CD4-positive, alpha-beta memory T cell (primary cell): ENCODE data around the gene MYO1C. TPM values are rescaled to one million over a fixed set of nuclear protein-coding genes. Genes with fewer than 3 reads are reported as not detected.

Experiments used
- CTCF ChIA-PET: fragments of 350-600 bp; sonication (Branson Sonifier 250); formaldehyde crosslinking; loops from one replicate; lab custom pipeline; 2021; ENCODE audit warnings: inconsistent platforms; ENCODE audit not compliant: partially characterized antibody; lab: Charles Lee
- POLR2A ChIA-PET: fragments of 350-600 bp; sonication (Branson Sonifier 250); formaldehyde crosslinking; loops from one replicate; lab custom pipeline; 2021; ENCODE audit not compliant: partially characterized antibody; lab: Charles Lee
- DNase-seq, 5 donors: peaks; one replicate each; pipeline versions ENCODE4 v3.0.0 to v3.0.0-alpha.2; 2020 to 2022; ENCODE audit warnings: mixed read lengths in 1 of 5
- H3K27ac ChIP-seq: one replicate; pipeline ENCODE4 v1.7.0; 2013; ENCODE audit warnings: low read depth, low read length
- H3K27me3 ChIP-seq: 2 replicates; pipeline ENCODE4 v1.7.0; 2013; ENCODE audit warnings: mild to moderate bottlenecking, low read length, moderate library complexity; ENCODE audit not compliant: insufficient read depth
- H3K36me3 ChIP-seq: 2 replicates; pipeline ENCODE4 v1.7.0; 2013; ENCODE audit warnings: mild to moderate bottlenecking, low read length, moderate library complexity; ENCODE audit not compliant: insufficient read depth
- H3K4me1 ChIP-seq: 2 replicates; pipeline ENCODE4 v1.7.0; 2013; ENCODE audit warnings: mild to moderate bottlenecking, low read length, moderate library complexity; ENCODE audit not compliant: insufficient read depth
- H3K4me3 ChIP-seq, 2 donors: one replicate each; pipeline ENCODE4 v1.7.0; 2013; ENCODE audit warnings: low read length in 2 of 2, mild to moderate bottlenecking in 1 of 2
- H3K9me3 ChIP-seq, 2 donors: one replicate each; pipeline ENCODE4 v1.7.0; 2013; ENCODE audit warnings: low read length in 2 of 2, control low read depth in 1 of 2; ENCODE audit not compliant: control insufficient read depth in 1 of 2
- H3K27ac Mint-ChIP-seq, 7 donors: one replicate each; pipeline ENCODE4 v1.8.0; 2020 to 2021; ENCODE audit warnings: mixed read lengths in 7 of 7, mild to moderate bottlenecking in 6 of 7, inconsistent platforms in 3 of 7, moderate library complexity in 3 of 7
- H3K27me3 Mint-ChIP-seq, 2 donors: one replicate each; pipeline ENCODE4 v1.8.0; 2020 to 2021; ENCODE audit warnings: mixed read lengths in 2 of 2
- H3K36me3 Mint-ChIP-seq, 2 donors: one replicate each; pipeline ENCODE4 v1.8.0; 2020 to 2021; ENCODE audit warnings: mixed read lengths in 2 of 2, inconsistent platforms in 1 of 2, mild to moderate bottlenecking in 1 of 2
- H3K4me1 Mint-ChIP-seq, 4 donors: one replicate each; pipeline ENCODE4 v1.8.0; 2020 to 2021; ENCODE audit warnings: mixed read lengths in 4 of 4, mild to moderate bottlenecking in 1 of 4
- H3K4me3 Mint-ChIP-seq, 8 donors: one replicate each; pipeline ENCODE4 v1.8.0; 2020 to 2021; ENCODE audit warnings: mixed read lengths in 8 of 8, mild to moderate bottlenecking in 7 of 8, moderate library complexity in 6 of 8, inconsistent platforms in 3 of 8
- H3K9me3 Mint-ChIP-seq, 8 donors: one replicate each; pipeline ENCODE4 v1.8.0; 2020 to 2021; ENCODE audit warnings: mixed read lengths in 8 of 8, mild to moderate bottlenecking in 5 of 8, inconsistent platforms in 3 of 8, moderate library complexity in 1 of 8
- intact Hi-C: fragments of 100-400 bp; cut with micrococcal nuclease; formaldehyde crosslinking; loops from one replicate; pipeline ENCODE4 v1.15.1; 2023
- polyA plus RNA-seq, 2 donors: library from polyadenylated mRNA; unstranded; fragments of 300-500 nt; fragmentation: Illumina TruSeq; gene quantifications; one replicate each; pipeline ENCODE4 v1.2.3, GENCODE V29; 2021
- total RNA-seq, 2 experiments: library from RNA; stranded (reverse); gene quantifications; one replicate each; pipeline ENCODE4 v1.2.3, GENCODE V29; 2021

The MYO1C gene
- total and polyA plus RNA-seq, 4 experiments from 2014 or later, result 6.3 to 31.1 (median 24.8) TPM

DNA sequence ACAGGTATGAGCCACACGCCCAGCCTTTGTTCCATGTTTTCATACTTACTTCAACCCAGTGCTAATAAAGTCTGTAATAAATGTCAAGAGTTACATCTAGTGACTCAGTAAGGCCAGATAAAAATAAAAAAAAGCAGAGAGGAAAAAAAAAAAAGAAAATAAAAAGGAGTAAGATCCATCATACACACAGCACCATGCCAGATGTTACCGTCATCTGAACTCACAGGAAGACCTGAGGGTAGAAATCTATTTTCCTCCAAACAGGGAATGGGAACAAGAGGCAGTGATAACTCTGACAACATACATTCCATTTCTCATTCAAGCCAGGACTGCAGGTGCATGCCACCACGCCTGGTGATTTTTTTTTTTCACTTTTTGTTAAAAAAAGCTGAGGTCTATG lies 57.2 kb downstream of the MYO1C start:
- Histone ChIP-seq H3K4me1 (no peaks in the 10 kb centered on the region), H3K27me3 (no peaks in the 10 kb centered on the region), H3K36me3 (peaks cover 20% of the 10 kb centered on the region), H3K9me3 (no peaks in the 10 kb centered on the region), H3K27ac (no peak overlapping the region), H3K4me3 (no peak overlapping the region)
- peak overlapping the region in 2 of 7 donors; percentile 36 to 77 for H3K27ac Mint-ChIP-seq
- H3K4me1 Mint-ChIP-seq, result peaks cover 15 to 51% (median 24%) of the 10 kb centered on the region in 4 donors
- no peaks in the 10 kb centered on the region for H3K27me3 Mint-ChIP-seq
- H3K4me3 Mint-ChIP-seq, result no peak overlapping the region
- intact Hi-C loops, result no loop called here
- no peaks in the 10 kb centered on the region for H3K9me3 Mint-ChIP-seq
- no peak for DNase-seq
- H3K36me3 Mint-ChIP-seq, result peaks cover 29 to 46% of the 10 kb centered on the region in 2 donors
- ChIA-PET POLR2A (no interaction called here), CTCF (no interaction called here)

DNA sequence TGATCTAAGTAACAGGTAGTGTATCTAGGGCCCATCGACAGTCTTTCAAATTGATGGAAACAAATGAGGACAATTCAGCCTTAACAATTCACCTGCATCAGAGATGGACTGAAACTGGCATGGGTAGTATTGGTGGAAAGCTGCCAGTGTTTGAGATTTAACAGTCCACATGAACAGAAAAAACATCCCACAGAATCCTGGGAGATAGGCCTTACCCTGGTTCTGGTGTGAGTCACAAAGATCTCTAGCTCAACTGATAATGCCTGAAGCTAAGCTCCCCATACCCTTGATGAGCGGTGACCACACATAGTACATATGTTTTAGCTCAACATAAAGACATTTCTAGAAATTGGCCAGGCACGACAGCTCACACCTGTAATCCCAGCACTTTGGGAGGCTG lies 58.3 kb downstream of the MYO1C start:
- Histone ChIP-seq H3K9me3 (no peaks in the 10 kb centered on the region), H3K36me3 (peaks cover 20% of the 10 kb centered on the region), H3K4me3 (no peak overlapping the region), H3K4me1 (no peaks in the 10 kb centered on the region), H3K27ac (no peak overlapping the region), H3K27me3 (no peaks in the 10 kb centered on the region)
- H3K4me1 Mint-ChIP-seq, result peaks cover 14 to 47% (median 26%) of the 10 kb centered on the region in 4 donors
- no peak for DNase-seq
- H3K27me3 Mint-ChIP-seq, result no peaks in the 10 kb centered on the region
- H3K9me3 Mint-ChIP-seq, result no peaks in the 10 kb centered on the region
- no peak overlapping the region for H3K27ac Mint-ChIP-seq
- no peak overlapping the region for H3K4me3 Mint-ChIP-seq
- intact Hi-C loops, result no loop called here
- ChIA-PET CTCF (interaction anchor here (1.4 kb wide), 1 partner anchor 69 kb away, joined by 4 read pairs; no protein-coding TSS in a partner anchor), POLR2A (no interaction called here)
- peaks cover 29 to 47% of the 10 kb centered on the region in 2 donors for H3K36me3 Mint-ChIP-seq

DNA sequence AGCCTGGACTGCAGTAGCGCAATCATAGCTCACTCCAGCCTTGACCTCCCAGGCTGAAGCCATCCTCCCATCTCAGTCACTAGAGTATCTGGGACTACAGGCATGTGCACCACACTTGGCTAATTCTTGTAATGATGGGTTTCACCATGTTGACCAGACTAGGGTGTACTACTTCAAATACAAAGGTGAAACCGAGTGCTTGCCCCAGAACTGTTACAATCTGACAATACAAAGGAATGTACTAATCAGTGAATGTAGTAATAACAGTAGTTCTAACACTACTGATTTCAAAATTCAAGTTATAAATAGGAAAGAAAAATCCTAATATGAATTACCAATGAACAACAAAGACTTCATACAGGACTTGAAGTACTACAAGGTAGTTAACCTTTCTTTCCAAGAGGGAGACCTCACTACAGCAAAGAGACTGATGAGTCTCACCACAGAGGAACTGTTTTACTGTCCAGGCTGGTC lies 60.8 kb downstream of the MYO1C start:
- H3K9me3 Mint-ChIP-seq, result no peaks in the 10 kb centered on the region
- no peaks in the 10 kb centered on the region for H3K27me3 Mint-ChIP-seq
- intact Hi-C loops, result no loop called here
- H3K4me1 Mint-ChIP-seq, result peaks cover 12 to 31% (median 19%) of the 10 kb centered on the region in 4 donors
- Histone ChIP-seq H3K36me3 (peaks cover 16% of the 10 kb centered on the region), H3K4me3 (no peak overlapping the region), H3K9me3 (no peaks in the 10 kb centered on the region), H3K27me3 (no peaks in the 10 kb centered on the region), H3K4me1 (no peaks in the 10 kb centered on the region), H3K27ac (no peak overlapping the region)
- DNase-seq, result no peak
- ChIA-PET POLR2A (no interaction called here), CTCF (no interaction called here)
- H3K4me3 Mint-ChIP-seq, result no peak overlapping the region
- H3K27ac Mint-ChIP-seq, result peak overlapping the region in 5 of 7 donors; percentile 3 to 76 (median 46)
- peaks cover 24 to 39% of the 10 kb centered on the region in 2 donors for H3K36me3 Mint-ChIP-seq

DNA sequence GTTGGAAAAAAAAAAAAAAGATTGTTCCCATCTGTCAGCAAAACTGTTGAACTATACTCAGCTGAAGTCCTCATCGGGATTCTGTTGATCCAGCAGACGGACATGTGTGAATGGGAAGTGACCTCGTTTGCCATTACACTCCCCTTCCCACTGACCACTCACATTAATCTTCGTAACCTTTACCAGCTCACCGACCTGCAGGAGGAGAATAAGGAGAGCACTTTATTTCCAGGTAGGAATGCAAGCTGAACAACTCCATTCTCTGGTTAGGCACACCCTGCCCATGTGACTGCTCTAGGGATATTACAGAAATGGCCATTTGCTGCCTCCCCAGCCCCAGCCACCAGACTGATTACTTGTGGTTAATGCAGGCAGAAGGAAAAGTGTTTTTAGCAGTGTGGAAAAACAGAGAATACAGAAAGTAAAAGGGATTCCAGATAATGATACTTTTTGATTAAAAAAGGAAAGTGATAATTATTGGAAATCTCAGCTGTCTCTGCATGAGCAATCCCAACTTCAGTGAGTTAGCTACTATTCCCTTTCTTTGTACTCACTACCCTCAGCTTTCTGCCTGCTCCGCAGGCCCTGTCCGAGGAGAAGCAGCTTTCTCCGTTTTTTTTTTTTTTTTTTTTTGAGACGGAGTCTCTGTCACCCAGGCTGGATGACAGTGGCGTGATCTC lies 68.9 kb downstream of the MYO1C start:
- intact Hi-C loops, result no loop called here
- Mint-ChIP-seq H3K4me1 (peaks cover 0 to 7% (median 0%) of the 10 kb centered on the region in 4 donors), H3K4me3 (no peak overlapping the region), H3K27ac (peak overlapping the region in 2 of 7 donors; percentile 3 to 4), H3K36me3 (peaks cover 14 to 36% of the 10 kb centered on the region in 2 donors), H3K27me3 (no peaks in the 10 kb centered on the region), H3K9me3 (no peaks in the 10 kb centered on the region)
- H3K36me3 ChIP-seq, result peaks cover 19% of the 10 kb centered on the region
- no peak overlapping the region for H3K27ac ChIP-seq
- no peaks in the 10 kb centered on the region for H3K4me1 ChIP-seq
- H3K9me3 ChIP-seq, result no peaks in the 10 kb centered on the region
- H3K27me3 ChIP-seq, result no peaks in the 10 kb centered on the region
- CTCF ChIA-PET, result interaction anchor here (0.6 to 1.2 kb wide), 3 partner anchors 30 to 418 kb away, joined by 3 to 4 read pairs (median 3); no protein-coding TSS in a partner anchor
- no peak overlapping the region for H3K4me3 ChIP-seq
- no peak for DNase-seq
- POLR2A ChIA-PET, result interaction anchor here (0.9 kb wide), 1 partner anchor 92 kb away, joined by 3 read pairs; no protein-coding TSS in a partner anchor

DNA sequence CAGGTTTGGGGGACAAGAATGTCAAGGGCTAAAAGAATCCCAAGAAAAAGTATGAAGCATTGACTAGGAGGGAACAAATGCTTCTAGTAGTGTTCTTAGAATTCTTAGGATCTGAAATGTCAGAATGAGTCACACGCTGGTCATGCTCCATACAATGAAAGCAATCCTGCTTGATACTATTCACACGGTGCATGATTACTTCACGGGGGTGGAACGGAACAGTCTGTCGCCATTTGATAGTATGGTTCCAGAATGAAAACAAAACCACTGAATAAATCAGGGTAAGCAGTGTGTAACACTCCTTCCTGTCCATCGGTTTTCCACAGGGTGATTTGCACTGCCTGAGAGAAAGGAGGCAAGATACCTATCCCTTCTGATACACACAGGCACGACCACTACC lies 69.6 kb downstream of the MYO1C start:
- H3K27ac ChIP-seq, result no peak overlapping the region
- no peaks in the 10 kb centered on the region for H3K9me3 Mint-ChIP-seq
- no peaks in the 10 kb centered on the region for H3K9me3 ChIP-seq
- no peaks in the 10 kb centered on the region for H3K27me3 Mint-ChIP-seq
- H3K27me3 ChIP-seq, result no peaks in the 10 kb centered on the region
- POLR2A ChIA-PET, result no interaction called here
- no peak overlapping the region for H3K4me3 Mint-ChIP-seq
- no peak for DNase-seq
- CTCF ChIA-PET, result interaction anchor here (0.6 kb wide), 1 partner anchor 30 kb away, joined by 3 read pairs; no protein-coding TSS in a partner anchor
- H3K4me3 ChIP-seq, result no peak overlapping the region
- H3K4me1 Mint-ChIP-seq, result peaks cover 0 to 6% (median 0%) of the 10 kb centered on the region in 4 donors
- peak overlapping the region in 2 of 7 donors; percentile 29 to 51 for H3K27ac Mint-ChIP-seq
- intact Hi-C loops, result no loop called here
- peaks cover 16 to 39% of the 10 kb centered on the region in 2 donors for H3K36me3 Mint-ChIP-seq
- no peaks in the 10 kb centered on the region for H3K4me1 ChIP-seq
- H3K36me3 ChIP-seq, result peaks cover 19% of the 10 kb centered on the region

DNA sequence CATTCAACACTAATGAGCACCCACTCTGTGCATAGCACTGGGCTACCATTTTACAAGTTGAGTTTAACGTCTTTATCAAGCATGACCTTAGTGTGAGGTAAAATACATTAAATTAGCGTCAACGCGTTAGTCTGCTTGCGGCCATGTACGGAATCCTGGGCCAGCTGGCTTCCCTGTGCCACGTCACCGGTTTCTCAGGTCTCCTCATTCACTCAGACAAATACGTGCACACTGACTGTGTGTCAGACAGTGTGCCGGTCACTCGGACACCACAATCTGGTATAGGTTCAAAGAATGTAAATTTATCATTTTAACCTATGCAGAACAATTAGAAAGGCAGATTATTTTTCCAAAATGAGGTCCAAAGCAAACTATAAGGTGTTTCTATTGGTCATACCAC lies 71.0 kb downstream of the MYO1C start:
- Histone ChIP-seq H3K36me3 (peaks cover 19% of the 10 kb centered on the region), H3K9me3 (no peaks in the 10 kb centered on the region), H3K27ac (no peak overlapping the region), H3K4me1 (no peaks in the 10 kb centered on the region), H3K27me3 (no peaks in the 10 kb centered on the region), H3K4me3 (no peak overlapping the region)
- Mint-ChIP-seq H3K9me3 (no peaks in the 10 kb centered on the region), H3K4me3 (no peak overlapping the region), H3K27ac (peak overlapping the region in 2 of 7 donors; percentile 7 to 29), H3K27me3 (no peaks in the 10 kb centered on the region), H3K36me3 (peaks cover 17 to 40% of the 10 kb centered on the region in 2 donors), H3K4me1 (peaks cover 0 to 7% (median 0%) of the 10 kb centered on the region in 4 donors)
- no peak for DNase-seq
- intact Hi-C loops, result no loop called here
- POLR2A ChIA-PET, result no interaction called here
- CTCF ChIA-PET, result no interaction called here

DNA sequence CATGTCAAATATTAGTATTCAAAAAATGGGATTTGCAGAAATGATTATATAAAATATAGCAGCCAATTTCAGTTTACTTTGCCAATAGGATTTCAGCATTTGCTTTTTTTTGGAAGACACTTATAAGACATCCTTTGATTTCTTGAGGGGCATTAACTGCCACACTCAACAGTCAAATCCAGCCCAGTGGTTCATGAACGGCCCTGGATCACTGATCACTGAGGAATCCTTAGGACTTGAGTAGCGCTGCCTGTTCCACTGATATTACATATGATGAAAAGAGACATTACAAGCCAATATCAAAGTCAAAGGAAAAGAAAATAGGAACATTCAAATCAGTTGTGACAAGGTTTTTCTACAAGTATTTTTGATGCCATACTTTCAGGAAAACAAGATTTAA lies 71.5 kb downstream of the MYO1C start:
- H3K9me3 ChIP-seq, result no peaks in the 10 kb centered on the region
- H3K27me3 ChIP-seq, result no peaks in the 10 kb centered on the region
- peaks cover 0 to 7% (median 0%) of the 10 kb centered on the region in 4 donors for H3K4me1 Mint-ChIP-seq
- no peak overlapping the region for H3K27ac ChIP-seq
- ChIA-PET POLR2A (no interaction called here), CTCF (no interaction called here)
- DNase-seq, result no peak
- H3K36me3 ChIP-seq, result peaks cover 19% of the 10 kb centered on the region
- no peak overlapping the region for H3K4me3 Mint-ChIP-seq
- no peak overlapping the region for H3K27ac Mint-ChIP-seq
- no peaks in the 10 kb centered on the region for H3K4me1 ChIP-seq
- intact Hi-C loops, result no loop called here
- H3K9me3 Mint-ChIP-seq, result no peaks in the 10 kb centered on the region
- H3K4me3 ChIP-seq, result no peak overlapping the region
- H3K36me3 Mint-ChIP-seq, result peaks cover 17 to 39% of the 10 kb centered on the region in 2 donors
- no peaks in the 10 kb centered on the region for H3K27me3 Mint-ChIP-seq
